GM18508 (cell line): ENCODE data around the gene RFX1.
"Not testable (repeated sequence)": the region's sequence is repeated elsewhere in the genome, so short reads cannot be mapped to it uniquely, and the experiment has no call there.

ENCODE experiments used
- ATAC-seq: cut with Tn5 transposase; IDR thresholded peaks from one replicate; pipeline ENCODE4 v1.9.1; 2021; ENCODE audit warnings: moderate number of reproducible peaks; ENCODE audit not compliant: insufficient read depth, unreplicated experiment

The RFX1 gene

GRCh38 chr19:13981021-13981420, 25.1 kb downstream of the RFX1 start:
- ATAC-seq, result no peak

GRCh38 chr19:13980340-13980739, 25.8 kb downstream of the RFX1 start:
- ATAC-seq, result no peak

GRCh38 chr19:13979686-13980085, 26.4 kb downstream of the RFX1 start:
- no peak for ATAC-seq

- ATAC-seq, result no peak
Measured at GRCh38 chr19:13979244-13979615, 26.9 kb downstream of the RFX1 start.

- ATAC-seq, result no peak
Measured at GRCh38 chr19:13978351-13979243, 27.5 kb downstream of the RFX1 start.

- ATAC-seq, result no peak
Measured at GRCh38 chr19:13977803-13978202, 28.3 kb downstream of the RFX1 start.

- no peak for ATAC-seq
Measured at GRCh38 chr19:13976446-13976845, 29.7 kb downstream of the RFX1 start.

GRCh38 chr19:13975870-13976269, 30.2 kb downstream of the RFX1 start:
- no peak for ATAC-seq

GRCh38 chr19:13974073-13974472, 32.0 kb downstream of the RFX1 start:
- no peak for ATAC-seq

- not testable (repeated sequence) for ATAC-seq
Measured at GRCh38 chr19:13973479-13973878, 32.6 kb downstream of the RFX1 start.

- ATAC-seq, result no peak
Measured at GRCh38 chr19:13972368-13973155, 33.6 kb downstream of the RFX1 start.

- ATAC-seq, result not testable (repeated sequence)
Measured at GRCh38 chr19:13971868-13972267, 34.3 kb downstream of the RFX1 start.

- no peak for ATAC-seq
Measured at GRCh38 chr19:13969897-13970296, 36.2 kb downstream of the RFX1 start.

GRCh38 chr19:13968999-13969398, 37.1 kb downstream of the RFX1 start:
- ATAC-seq, result no peak

GRCh38 chr19:13968383-13968935, 37.7 kb downstream of the RFX1 start:
- no peak for ATAC-seq

- not testable (repeated sequence) for ATAC-seq
Measured at GRCh38 chr19:13967206-13967605, 38.9 kb downstream of the RFX1 start.

- no peak for ATAC-seq
Measured at GRCh38 chr19:13966684-13967128, 39.4 kb downstream of the RFX1 start.

GRCh38 chr19:13965926-13966683, 40.0 kb downstream of the RFX1 start:
- ATAC-seq, result no peak

- no peak for ATAC-seq
Measured at GRCh38 chr19:13965377-13965896, 40.7 kb downstream of the RFX1 start.

GRCh38 chr19:13964776-13965175, 41.3 kb downstream of the RFX1 start:
- no peak for ATAC-seq
